ENCODE data around the gene ZNF467. TPM values are rescaled to one million over a fixed set of nuclear protein-coding genes. Genes with fewer than 3 reads are reported as not detected.

The ZNF467 gene
- total RNA-seq, 2 experiments from 2014 or later: 0.83 to 1.0 TPM

- no peaks in the 10 kb centered on the region for H3K36me3 Mint-ChIP-seq
- ATAC-seq (ENCODE audit: low read depth) (no peak), DNase-seq (no peak)
- H3K27me3 Mint-ChIP-seq: no peaks in the 10 kb centered on the region
- H3K4me3 Mint-ChIP-seq: peak overlapping the region; percentile 82
- POLR2A ChIA-PET: interaction anchor here (1.1 kb wide), 1 partner anchor 56 kb away, joined by 3 read pairs; no protein-coding TSS in a partner anchor
- peaks cover 7% of the 10 kb centered on the region for H3K9me3 Mint-ChIP-seq
- peaks cover 20% of the 10 kb centered on the region for H3K4me1 Mint-ChIP-seq
- H3K27ac Mint-ChIP-seq: peak overlapping the region; percentile 72
Measured at GRCh38 chr7:149714910-149715471, 58.4 kb downstream of the ZNF467 start.

Other genes with a start within 250 kb of the ZNF467 start
- gene ZNF862, start 64.8 kb upstream of the ZNF467 start, total RNA-seq: 10 to 100 TPM; 44.1 to 45.6 TPM
- gene ATP6V0E2, start 100.4 kb upstream of the ZNF467 start, total RNA-seq: 10 to 100 TPM; 74.0 to 81.2 TPM